ENCODE data around the gene MIOS. TPM values are rescaled to one million over a fixed set of nuclear protein-coding genes. Genes with fewer than 3 reads are reported as not detected.

MIOS gene
- total and polyA plus RNA-seq, 4 donors, result 7.4 to 35.6 (median 12.2) TPM

- no peak overlapping the region for H3K9ac ChIP-seq (ENCODE audit: low read depth in 1 of 2, low read length in 2 of 2)
- H3K9me3 ChIP-seq (ENCODE audit: control insufficient read depth in 4 of 4, low read length in 3 of 4), result no peaks in the 10 kb centered on the region
- no peak overlapping the region for H3K27ac ChIP-seq (ENCODE audit: low read depth in 1 of 2, low read length in 2 of 2)
- no peak for TF ChIP-seq CTCF (IDR thresholded peaks at IDR 0.05; ENCODE audit: low read depth, low read length, missing input control)
- no peak for TF ChIP-seq HNF4A (conservative IDR thresholded peaks at IDR 0.05)
- no peak for TF ChIP-seq ATF3 (IDR thresholded peaks at IDR 0.05)
- no peak for TF ChIP-seq JUND (IDR thresholded peaks at IDR 0.05)
- TF ChIP-seq NR2F2 (IDR thresholded peaks at IDR 0.05), result no peak
- TF ChIP-seq SP1 (IDR thresholded peaks at IDR 0.05), result no peak
- no peak for TF ChIP-seq GABPA (IDR thresholded peaks at IDR 0.05 in 1 of 2, conservative IDR thresholded peaks at IDR 0.05 in 1 of 2)
- no peak for TF ChIP-seq RAD21 (IDR thresholded peaks at IDR 0.05)
- no peak for TF ChIP-seq REST (IDR thresholded peaks at IDR 0.05)
- no peak for TF ChIP-seq ZBTB33 (IDR thresholded peaks at IDR 0.05)
- no peak for TF ChIP-seq YY1 (IDR thresholded peaks at IDR 0.05)
- no peak for TF ChIP-seq FOXA2 (IDR thresholded peaks at IDR 0.05)
- TF ChIP-seq HNF4G (IDR thresholded peaks at IDR 0.05), result no peak
- no peak for TF ChIP-seq FOXA1 (IDR thresholded peaks at IDR 0.05)
- TF ChIP-seq EGR1 (IDR thresholded peaks at IDR 0.05; ENCODE audit: low read depth in 2 of 2), result no peak
- no peak for TF ChIP-seq TAF1 (conservative IDR thresholded peaks at IDR 0.05)
- TF ChIP-seq RXRA (IDR thresholded peaks at IDR 0.05), result no peak
- TF ChIP-seq MAX (IDR thresholded peaks at IDR 0.05), result no peak
- 96% methylated on average over 3 of the region's 3 CpGs for WGBS
- no peaks in the 10 kb centered on the region for H3K27me3 ChIP-seq (ENCODE audit: control insufficient read depth in 4 of 4, insufficient read depth in 4 of 4, low read length in 3 of 4)
- H3K4me1 ChIP-seq (ENCODE audit: control insufficient read depth in 4 of 4, insufficient read depth in 4 of 4, low read length in 3 of 4), result no peaks in the 10 kb centered on the region
- no peak overlapping the region for H3K4me3 ChIP-seq (ENCODE audit: low read depth in 1 of 3, low read length in 3 of 3)
- DNase-seq (ENCODE audit: low spot score), result no peak
- H3K36me3 ChIP-seq (ENCODE audit: control insufficient read depth in 4 of 4, insufficient read depth in 3 of 4, low read depth in 1 of 4, low read length in 3 of 4), result peaks cover 0 to 3% (median 0%) of the 10 kb centered on the region in 4 donors
These were observed 13.0 kb downstream of the MIOS start for GRCh38 chr7:7579638-7580037.
